ENCODE measurements around the gene IGFLR1.

The IGFLR1 gene

GRCh38 chr19:35721374-35721773 lies 20.9 kb downstream of the IGFLR1 start:
- TF ChIP-seq CTCF (conservative IDR thresholded peaks at IDR 0.05; ENCODE audit: low read depth, low read length) = no peak
- no peak overlapping the region for H3K4me3 ChIP-seq (ENCODE audit: low read depth, low read length)
- no peak for DNase-seq (ENCODE audit: low read depth)

GRCh38 chr19:35720648-35721047 lies 21.6 kb downstream of the IGFLR1 start:
- TF ChIP-seq CTCF (conservative IDR thresholded peaks at IDR 0.05; ENCODE audit: low read depth, low read length) = no peak
- DNase-seq (ENCODE audit: low read depth) = no peak
- H3K4me3 ChIP-seq (ENCODE audit: low read depth, low read length) = no peak overlapping the region

- no peak overlapping the region for H3K4me3 ChIP-seq (ENCODE audit: low read depth, low read length)
- DNase-seq (ENCODE audit: low read depth) = no peak
- no peak for TF ChIP-seq CTCF (conservative IDR thresholded peaks at IDR 0.05; ENCODE audit: low read depth, low read length)
These were observed 22.1 kb downstream of the IGFLR1 start for GRCh38 chr19:35720163-35720524.

- no peak for TF ChIP-seq CTCF (conservative IDR thresholded peaks at IDR 0.05; ENCODE audit: low read depth, low read length)
- H3K4me3 ChIP-seq (ENCODE audit: low read depth, low read length) = peak overlapping the region; percentile 85
- no peak for DNase-seq (ENCODE audit: low read depth)
These were observed 22.7 kb downstream of the IGFLR1 start for GRCh38 chr19:35719402-35720162.

- no peak for TF ChIP-seq CTCF (conservative IDR thresholded peaks at IDR 0.05; ENCODE audit: low read depth, low read length)
- DNase-seq (ENCODE audit: low read depth) = peak; percentile 18
These were observed 23.8 kb downstream of the IGFLR1 start for GRCh38 chr19:35718345-35719041.

GRCh38 chr19:35717665-35718344 lies 24.4 kb downstream of the IGFLR1 start, which contains the start of gene KMT2B:
Gene KMT2B (plus strand): TSS chr19:35718003. CDS start chr19:35718019, 16 bp downstream.
- no peak for DNase-seq (ENCODE audit: low read depth)
- no peak for TF ChIP-seq CTCF (conservative IDR thresholded peaks at IDR 0.05; ENCODE audit: low read depth, low read length)
- peak within 1 kb of the TSS; percentile 85 for H3K4me3 ChIP-seq (ENCODE audit: low read depth, low read length)

More at GRCh38 chr19:35718345-35719041, 23.8 kb downstream of the IGFLR1 start:
- H3K4me3 ChIP-seq (ENCODE audit: low read depth, low read length) = peak overlapping the region; percentile 85
